Left forelimb (tissue), 1 donor: ENCODE data around the gene ATF4.
"Not testable (repeated sequence)": the region's sequence is repeated elsewhere in the genome, so short reads cannot be mapped to it uniquely, and the experiment has no call there.

Experiments used
- DNase-seq: peaks from one replicate; pipeline ENCODE4 v3.0.0-alpha.2; 2018; ENCODE audit warnings: low spot score

The ATF4 gene

GRCh38 chr22:39489094-39490068 is 31.0 kb upstream of the ATF4 start:
- DNase-seq: no peak

- DNase-seq: no peak
These were observed 30.1 kb upstream of the ATF4 start for GRCh38 chr22:39490135-39490798.

- DNase-seq: no peak
These were observed 29.2 kb upstream of the ATF4 start for GRCh38 chr22:39490966-39491680.

GRCh38 chr22:39491696-39492095 is 28.7 kb upstream of the ATF4 start:
- DNase-seq: no peak

- DNase-seq: no peak
These were observed 28.2 kb upstream of the ATF4 start for GRCh38 chr22:39492186-39492585.

GRCh38 chr22:39493759-39494158 is 26.6 kb upstream of the ATF4 start:
- DNase-seq: no peak

GRCh38 chr22:39494471-39495120 is 25.8 kb upstream of the ATF4 start:
- DNase-seq: no peak

- DNase-seq: no peak
These were observed 24.1 kb upstream of the ATF4 start for GRCh38 chr22:39496131-39496838.

- DNase-seq: no peak
These were observed 22.9 kb upstream of the ATF4 start for GRCh38 chr22:39497429-39497828.

GRCh38 chr22:39498368-39498767 is 22.0 kb upstream of the ATF4 start:
- DNase-seq: no peak

- DNase-seq: no peak
These were observed 21.6 kb upstream of the ATF4 start for GRCh38 chr22:39498802-39499201.

- no peak for DNase-seq
These were observed 20.3 kb upstream of the ATF4 start for GRCh38 chr22:39500101-39500500.

GRCh38 chr22:39501644-39502108 is 18.7 kb upstream of the ATF4 start:
- DNase-seq: no peak

- peak; percentile 96 for DNase-seq
These were observed 18.1 kb upstream of the ATF4 start, which contains the start of gene MIEF1 for GRCh38 chr22:39502109-39502788. Gene MIEF1 (plus strand): TSS chr22:39502290. CDS start chr22:39511295, 9,005 bp downstream.

GRCh38 chr22:39502789-39503409 is 17.5 kb upstream of the ATF4 start:
- no peak for DNase-seq

- DNase-seq: no peak
These were observed 16.7 kb upstream of the ATF4 start for GRCh38 chr22:39503630-39504029.

GRCh38 chr22:39504071-39504470 is 16.3 kb upstream of the ATF4 start:
- no peak for DNase-seq

- not testable (repeated sequence) for DNase-seq
These were observed 13.3 kb upstream of the ATF4 start for GRCh38 chr22:39507021-39507420.

GRCh38 chr22:39508393-39508792 is 12.0 kb upstream of the ATF4 start:
- DNase-seq: no peak

GRCh38 chr22:39510529-39511149 is 9.7 kb upstream of the ATF4 start:
- DNase-seq: no peak
